ENCODE data around the gene MTSS2. TPM values are rescaled to one million over a fixed set of nuclear protein-coding genes. Genes with fewer than 3 reads are reported as not detected.
"Not testable (repeated sequence)": the region's sequence is repeated elsewhere in the genome, so short reads cannot be mapped to it uniquely, and the experiment has no call there.

MTSS2 gene
- total and polyA plus RNA-seq, 4 donors: 33.8 to 345 (median 169) TPM

DNA sequence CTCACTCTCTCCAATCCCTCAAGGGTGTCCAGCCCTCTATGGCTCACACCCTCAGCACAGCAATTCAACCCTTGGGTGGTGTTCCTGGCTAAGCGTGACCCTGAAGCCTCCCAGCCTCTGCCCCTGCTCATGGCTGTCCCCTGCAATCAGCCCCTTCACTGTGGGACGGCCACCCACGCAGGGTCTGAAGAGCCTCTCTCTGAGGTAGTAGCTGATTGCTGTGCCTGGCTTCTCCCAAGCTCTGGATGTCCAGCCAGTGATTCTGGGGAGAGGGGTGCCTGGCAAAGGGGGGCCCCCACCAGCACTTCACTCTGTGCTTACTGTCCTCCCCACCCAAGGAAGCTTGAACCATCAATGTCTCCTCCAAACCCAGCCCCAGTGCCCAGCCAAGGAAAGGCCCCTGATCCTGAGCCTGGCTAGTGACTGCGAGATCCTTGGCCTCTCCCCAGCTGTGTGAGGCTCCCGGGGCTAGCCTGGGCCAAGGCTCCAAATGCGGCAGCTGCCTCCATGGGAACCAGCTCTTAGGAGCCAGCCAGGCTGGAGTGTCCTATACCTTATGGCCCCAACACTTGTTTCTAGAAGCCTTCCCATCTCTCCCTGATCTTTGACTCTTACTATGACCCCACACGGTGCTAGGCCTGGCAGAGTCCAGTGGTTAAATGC, 9.9 kb downstream of the MTSS2 start:
- Histone ChIP-seq H3K27ac (ENCODE audit: low read depth, low read length) (no peak overlapping the region), H3K36me3 (ENCODE audit: control insufficient read depth, insufficient read depth, low read length) (peaks cover 92% of the 10 kb centered on the region), H3K4me3 (ENCODE audit: low read depth, low read length) (no peak overlapping the region), H3K4me1 (ENCODE audit: control insufficient read depth, insufficient read depth, low read length) (peaks cover 35% of the 10 kb centered on the region), H3K27me3 (ENCODE audit: control insufficient read depth, insufficient read depth, low read length) (no peaks in the 10 kb centered on the region), H3K9me3 (ENCODE audit: control insufficient read depth, insufficient read depth, low read length) (no peaks in the 10 kb centered on the region)
- no peak for DNase-seq (ENCODE audit: low read depth in 4 of 6, low spot score in 6 of 6)
- 74% methylated on average over 7 of the region's 7 CpGs for WGBS (ENCODE audit: insufficient coverage)

DNA sequence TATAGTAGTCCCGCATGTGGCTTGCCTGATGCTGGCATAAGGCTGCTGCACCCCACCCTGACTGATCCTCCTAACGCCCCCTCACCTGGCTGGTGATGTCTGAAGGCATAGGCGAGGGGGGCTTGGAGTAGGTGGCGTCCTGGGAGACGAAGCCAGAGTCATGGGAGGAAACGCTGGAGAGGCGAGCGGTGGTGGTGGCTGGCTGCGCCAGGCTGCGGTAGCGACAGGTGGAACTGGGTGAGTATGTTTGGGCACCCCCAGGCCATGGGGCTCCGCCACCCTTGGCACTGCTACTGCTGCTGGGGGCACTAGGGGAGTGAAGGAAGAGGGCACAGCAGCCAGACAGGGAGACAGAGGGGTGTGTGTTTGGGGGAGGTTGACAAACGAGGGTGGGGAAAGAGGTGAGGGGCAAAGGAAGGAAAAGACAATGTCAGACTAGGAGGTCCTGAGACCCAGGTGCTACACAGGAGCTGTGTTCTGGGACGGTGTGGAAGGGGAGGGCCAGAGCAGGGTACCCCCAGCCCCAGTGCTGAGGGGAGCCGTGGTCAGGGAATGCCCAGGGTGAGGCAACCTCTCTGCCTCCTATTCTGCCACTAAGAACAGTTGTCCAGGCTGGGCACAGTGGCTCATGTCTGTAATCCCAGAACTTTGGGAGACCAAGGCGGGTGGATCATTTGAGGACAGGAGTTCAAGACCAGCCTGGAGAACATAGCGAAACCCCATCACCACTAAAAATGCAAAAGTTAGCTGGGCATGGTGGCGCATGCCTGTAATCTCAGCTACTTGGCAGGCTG, 11.4 kb downstream of the MTSS2 start:
- Histone ChIP-seq H3K36me3 (ENCODE audit: control insufficient read depth, insufficient read depth, low read length) (peaks cover 91% of the 10 kb centered on the region), H3K4me1 (ENCODE audit: control insufficient read depth, insufficient read depth, low read length) (peaks cover 23% of the 10 kb centered on the region), H3K27me3 (ENCODE audit: control insufficient read depth, insufficient read depth, low read length) (no peaks in the 10 kb centered on the region), H3K4me3 (ENCODE audit: low read depth, low read length) (no peak overlapping the region), H3K27ac (ENCODE audit: low read depth, low read length) (no peak overlapping the region), H3K9me3 (ENCODE audit: control insufficient read depth, insufficient read depth, low read length) (no peaks in the 10 kb centered on the region)
- no peak for DNase-seq (ENCODE audit: low read depth in 4 of 6, low spot score in 6 of 6)
- 93% methylated on average over 17 of the region's 18 CpGs for WGBS (ENCODE audit: insufficient coverage)

DNA sequence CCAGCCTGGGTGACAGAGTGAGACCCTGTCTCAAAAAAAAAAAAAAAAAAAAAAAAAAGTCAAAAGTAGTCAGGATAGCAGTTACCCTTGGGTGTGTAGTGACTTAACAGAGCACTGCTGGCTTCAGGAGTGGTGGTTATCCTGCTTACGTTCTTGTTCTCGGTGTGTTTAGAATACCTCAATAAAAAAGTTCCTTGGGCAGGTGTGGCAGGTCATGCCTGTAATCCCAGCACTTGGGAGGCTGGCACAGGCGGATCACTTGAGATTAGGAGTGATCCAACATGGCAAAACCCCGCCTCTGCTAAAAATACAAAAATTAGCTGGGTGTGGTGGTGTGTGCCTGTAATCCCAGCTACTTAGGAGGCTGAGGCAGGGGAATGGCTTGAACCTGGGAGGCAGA, 14.9 kb downstream of the MTSS2 start:
- not testable (repeated sequence) for H3K4me3 ChIP-seq (ENCODE audit: low read depth, low read length); H3K27ac ChIP-seq (ENCODE audit: low read depth, low read length); DNase-seq (ENCODE audit: low read depth in 4 of 6, low spot score in 6 of 6); H3K9me3 ChIP-seq (ENCODE audit: control insufficient read depth, insufficient read depth, low read length); H3K27me3 ChIP-seq (ENCODE audit: control insufficient read depth, insufficient read depth, low read length); H3K4me1 ChIP-seq (ENCODE audit: control insufficient read depth, insufficient read depth, low read length)
- peaks cover 87% of the 10 kb centered on the region for H3K36me3 ChIP-seq (ENCODE audit: control insufficient read depth, insufficient read depth, low read length)
- WGBS (ENCODE audit: insufficient coverage): 100% methylated on average over 4 of the region's 4 CpGs

DNA sequence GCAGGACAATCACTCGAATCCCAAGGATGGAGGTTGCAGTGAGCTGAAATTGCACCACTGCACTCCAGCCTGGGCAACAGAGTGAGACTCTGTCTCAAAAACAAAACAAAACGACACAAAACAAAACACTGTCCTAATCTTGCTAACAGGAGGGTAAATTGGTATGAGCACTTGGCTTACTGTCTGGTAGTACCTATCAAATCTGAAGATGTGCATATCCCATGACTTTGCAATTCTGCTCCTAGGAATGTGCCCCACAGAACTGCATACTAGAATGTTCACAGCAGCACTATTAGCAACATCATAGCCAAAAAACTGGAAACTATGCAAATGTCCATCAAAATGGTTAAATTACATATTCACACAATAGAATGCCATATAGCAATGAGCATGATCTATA, 15.7 kb downstream of the MTSS2 start:
- DNase-seq (ENCODE audit: low read depth in 4 of 6, low spot score in 6 of 6): no peak
- H3K9me3 ChIP-seq (ENCODE audit: control insufficient read depth, insufficient read depth, low read length): peaks cover 1% of the 10 kb centered on the region
- peaks cover 87% of the 10 kb centered on the region for H3K36me3 ChIP-seq (ENCODE audit: control insufficient read depth, insufficient read depth, low read length)
- H3K27ac ChIP-seq (ENCODE audit: low read depth, low read length): no peak overlapping the region
- 100% methylated on average over 1 of the region's 2 CpGs for WGBS (ENCODE audit: insufficient coverage)
- no peaks in the 10 kb centered on the region for H3K27me3 ChIP-seq (ENCODE audit: control insufficient read depth, insufficient read depth, low read length)
- no peaks in the 10 kb centered on the region for H3K4me1 ChIP-seq (ENCODE audit: control insufficient read depth, insufficient read depth, low read length)
- H3K4me3 ChIP-seq (ENCODE audit: low read depth, low read length): no peak overlapping the region

DNA sequence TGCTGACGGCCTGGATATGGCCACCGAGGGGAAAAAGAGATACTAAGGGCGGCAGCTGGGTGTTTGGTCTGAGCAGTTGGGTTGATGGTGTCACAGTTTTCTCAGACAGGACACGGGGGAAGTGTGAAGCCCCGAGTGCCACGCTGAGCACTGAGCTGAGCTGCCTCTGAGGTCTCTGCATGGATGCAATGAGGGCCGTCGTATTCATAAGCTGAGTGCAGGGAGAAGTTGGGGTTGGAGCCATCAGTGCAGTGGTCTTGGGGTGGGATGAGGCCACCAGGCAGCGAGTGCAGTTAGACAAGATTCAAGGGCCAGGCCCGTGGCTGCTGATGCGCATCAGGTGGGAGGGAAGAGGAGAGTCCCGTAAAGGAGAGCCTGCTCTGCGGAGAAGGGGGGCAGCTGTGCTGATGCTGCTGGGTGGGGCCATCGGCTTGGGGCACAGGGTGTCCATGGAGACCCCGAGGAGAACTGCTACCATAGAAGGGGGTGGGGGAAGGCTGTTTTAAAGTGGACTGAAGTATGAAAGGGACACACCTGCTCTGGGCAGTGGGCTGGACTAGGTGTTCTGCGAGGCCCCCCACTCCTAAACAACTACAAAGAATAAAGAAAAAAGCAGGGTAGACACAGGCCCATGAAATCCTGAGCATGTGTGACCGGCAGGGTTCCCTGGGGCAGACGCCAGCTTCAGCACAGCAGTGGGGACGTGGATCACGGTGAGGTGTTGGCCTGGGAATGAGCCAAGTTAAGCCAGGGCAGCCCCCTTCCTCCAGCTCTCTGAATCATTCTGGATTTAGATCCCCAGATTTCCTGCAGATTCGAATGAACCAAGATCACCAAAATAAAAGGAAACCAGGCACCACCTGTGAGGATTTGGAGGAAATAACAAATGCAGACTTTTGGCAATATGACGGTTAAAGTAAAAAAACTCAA, 19.8 kb downstream of the MTSS2 start:
- H3K4me3 ChIP-seq (ENCODE audit: low read depth, low read length): no peak overlapping the region
- peaks cover 1% of the 10 kb centered on the region for H3K9me3 ChIP-seq (ENCODE audit: control insufficient read depth, insufficient read depth, low read length)
- H3K27ac ChIP-seq (ENCODE audit: low read depth, low read length): no peak overlapping the region
- peaks cover 92% of the 10 kb centered on the region for H3K36me3 ChIP-seq (ENCODE audit: control insufficient read depth, insufficient read depth, low read length)
- H3K4me1 ChIP-seq (ENCODE audit: control insufficient read depth, insufficient read depth, low read length): peaks cover 20% of the 10 kb centered on the region
- no peaks in the 10 kb centered on the region for H3K27me3 ChIP-seq (ENCODE audit: control insufficient read depth, insufficient read depth, low read length)
- no peak for DNase-seq (ENCODE audit: low read depth in 4 of 6, low spot score in 6 of 6)
- WGBS (ENCODE audit: insufficient coverage): 83% methylated on average over 16 of the region's 22 CpGs

DNA sequence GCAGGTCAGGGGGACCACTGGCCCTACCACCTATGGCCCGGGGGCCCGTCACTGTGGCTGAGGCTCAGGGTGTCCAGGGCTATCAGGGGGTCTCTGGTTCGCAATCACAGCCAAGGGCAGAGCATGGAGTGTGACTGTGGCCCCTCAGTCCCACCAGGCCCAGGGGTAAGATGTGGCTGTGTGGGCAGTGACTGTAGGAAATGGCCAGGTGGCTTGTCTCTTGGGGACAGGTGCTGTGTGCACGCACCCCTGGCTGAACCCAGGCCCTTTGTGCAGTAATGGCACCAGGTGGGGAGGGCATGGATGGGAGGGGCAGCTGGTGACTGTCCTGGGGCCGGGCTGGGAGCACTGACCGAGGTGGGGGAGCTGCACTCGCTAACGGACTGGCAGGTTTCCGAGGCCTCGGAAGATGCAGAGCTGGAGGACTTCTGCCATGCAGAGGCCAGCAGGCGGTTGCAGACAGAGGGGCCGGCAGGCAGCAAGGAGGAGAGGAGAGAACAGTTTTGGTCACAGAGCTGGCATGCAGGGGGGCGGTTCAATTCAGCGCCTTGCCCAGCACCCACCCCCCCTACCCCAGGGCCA, 20.6 kb downstream of the MTSS2 start:
- peaks cover 1% of the 10 kb centered on the region for H3K9me3 ChIP-seq (ENCODE audit: control insufficient read depth, insufficient read depth, low read length)
- H3K27me3 ChIP-seq (ENCODE audit: control insufficient read depth, insufficient read depth, low read length): no peaks in the 10 kb centered on the region
- peaks cover 89% of the 10 kb centered on the region for H3K36me3 ChIP-seq (ENCODE audit: control insufficient read depth, insufficient read depth, low read length)
- H3K4me1 ChIP-seq (ENCODE audit: control insufficient read depth, insufficient read depth, low read length): peaks cover 20% of the 10 kb centered on the region
- 90% methylated on average over 10 of the region's 14 CpGs for WGBS (ENCODE audit: insufficient coverage)
- no peak for DNase-seq (ENCODE audit: low read depth in 4 of 6, low spot score in 6 of 6)
- no peak overlapping the region for H3K4me3 ChIP-seq (ENCODE audit: low read depth, low read length)
- H3K27ac ChIP-seq (ENCODE audit: low read depth, low read length): no peak overlapping the region

DNA sequence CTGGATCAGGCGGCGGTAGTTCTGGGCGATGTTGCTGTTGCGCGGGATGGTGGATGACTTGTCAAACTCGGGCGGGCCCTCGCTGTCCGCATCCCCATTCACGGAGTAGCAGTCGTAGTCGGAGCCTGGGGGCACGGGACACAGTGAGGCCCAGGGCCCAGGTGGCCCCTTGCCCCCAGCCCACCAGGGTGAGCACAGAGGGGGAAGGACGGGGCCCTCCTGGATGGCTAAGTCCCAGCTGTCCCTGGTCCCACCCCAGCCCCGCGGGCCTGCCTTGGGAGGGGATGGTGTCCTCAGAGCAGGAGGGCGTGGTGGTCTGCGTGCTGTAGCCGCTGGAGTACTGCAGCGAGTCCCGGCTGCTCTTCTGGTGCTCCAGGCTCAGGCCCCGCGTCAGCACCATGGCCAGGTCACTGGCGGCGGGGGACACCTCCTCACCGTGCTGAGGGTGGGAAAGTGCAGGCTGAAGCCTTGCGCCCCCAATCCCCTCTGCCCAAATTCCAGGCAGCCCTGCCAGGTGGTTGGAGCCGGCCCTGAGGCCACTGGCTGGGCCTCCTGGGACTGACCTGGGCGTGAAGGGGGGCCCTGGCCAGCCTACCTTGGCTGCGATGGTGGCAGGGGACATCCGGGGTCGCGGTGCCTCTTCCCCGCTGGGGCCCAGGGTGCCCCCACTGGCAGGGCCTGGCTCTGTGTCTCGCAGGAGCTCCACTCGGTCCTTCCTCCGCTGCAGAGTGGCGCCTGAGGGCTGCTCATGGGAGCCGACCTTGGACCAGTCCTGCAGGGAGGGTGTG, 21.3 kb downstream of the MTSS2 start:
- DNase-seq (ENCODE audit: low read depth in 4 of 6, low spot score in 6 of 6): no peak
- Histone ChIP-seq H3K9me3 (ENCODE audit: control insufficient read depth, insufficient read depth, low read length) (peaks cover 1% of the 10 kb centered on the region), H3K27ac (ENCODE audit: low read depth, low read length) (no peak overlapping the region), H3K36me3 (ENCODE audit: control insufficient read depth, insufficient read depth, low read length) (peaks cover 89% of the 10 kb centered on the region), H3K4me3 (ENCODE audit: low read depth, low read length) (no peak overlapping the region), H3K4me1 (ENCODE audit: control insufficient read depth, insufficient read depth, low read length) (peaks cover 20% of the 10 kb centered on the region), H3K27me3 (ENCODE audit: control insufficient read depth, insufficient read depth, low read length) (no peaks in the 10 kb centered on the region)
- 89% methylated on average over 39 of the region's 39 CpGs for WGBS (ENCODE audit: insufficient coverage)

DNA sequence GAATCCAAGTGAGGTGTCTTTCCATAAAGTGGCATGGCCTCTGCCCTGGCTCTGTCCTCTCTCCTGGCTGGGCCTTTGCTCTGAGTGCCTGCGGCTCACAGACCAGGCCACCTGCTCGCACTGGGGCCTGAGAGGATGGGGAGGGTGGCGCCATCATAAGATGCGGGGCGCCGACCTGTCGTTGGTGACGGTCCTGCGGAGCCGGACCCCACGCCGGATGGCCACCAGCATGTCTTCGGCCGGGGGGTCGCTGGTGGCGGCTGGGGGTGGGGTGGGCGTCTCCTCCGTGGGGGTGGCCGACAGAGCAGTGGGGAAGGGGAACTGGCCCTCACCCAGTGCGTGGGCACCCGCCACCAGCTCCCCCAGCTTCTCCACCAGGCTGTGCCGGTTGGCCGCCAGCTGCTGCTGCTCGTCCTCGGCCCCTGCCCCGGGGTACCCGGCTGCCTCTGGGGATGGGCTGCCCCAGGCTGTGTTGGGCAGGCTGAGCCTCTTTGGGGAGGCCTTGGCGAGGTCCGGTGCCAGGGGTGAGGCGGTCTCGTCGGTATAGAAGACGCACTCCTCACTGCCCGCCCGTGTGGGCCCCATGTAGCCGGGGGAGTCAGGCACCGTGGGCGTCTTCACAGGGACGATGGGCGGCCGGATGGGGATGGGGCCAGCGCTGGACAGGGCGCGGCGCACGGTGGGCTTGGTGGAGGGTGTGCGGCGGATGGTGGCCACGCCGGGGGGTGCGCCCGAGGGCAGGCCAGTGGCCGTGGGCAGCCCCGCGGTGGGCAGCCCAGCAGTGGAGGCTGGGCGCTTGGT, 22.1 kb downstream of the MTSS2 start:
- Histone ChIP-seq H3K27me3 (ENCODE audit: control insufficient read depth, insufficient read depth, low read length) (no peaks in the 10 kb centered on the region), H3K4me3 (ENCODE audit: low read depth, low read length) (no peak overlapping the region), H3K4me1 (ENCODE audit: control insufficient read depth, insufficient read depth, low read length) (peaks cover 20% of the 10 kb centered on the region), H3K27ac (ENCODE audit: low read depth, low read length) (no peak overlapping the region), H3K36me3 (ENCODE audit: control insufficient read depth, insufficient read depth, low read length) (peaks cover 86% of the 10 kb centered on the region), H3K9me3 (ENCODE audit: control insufficient read depth, insufficient read depth, low read length) (peaks cover 1% of the 10 kb centered on the region)
- WGBS (ENCODE audit: insufficient coverage): 95% methylated on average over 52 of the region's 56 CpGs
- no peak for DNase-seq (ENCODE audit: low read depth in 4 of 6, low spot score in 6 of 6)

All from spinal cord (tissue), 10 donors.